HepG2 (cell line): Measurements from ENCODE around the gene SQOR. TPM values are rescaled to one million over a fixed set of nuclear protein-coding genes. Genes with fewer than 3 reads are reported as not detected.

Experiments
- CREB1 ChIP-seq, 2 experiments: fragments of 450-650 bp in 1 of 2; IDR thresholded peaks; 2 replicates each; pipeline ENCODE4 v1.6.1; 2016 to 2017; ENCODE audit warnings: control low read depth in 1 of 2, mild to moderate bottlenecking in 1 of 2, missing compliant biosample characterization in 1 of 2, missing genetic modification characterization in 1 of 2
- EHMT2 ChIP-seq: fragments of 200-600 bp; sonication (generic); IDR thresholded peaks from 2 replicates; pipeline ENCODE4 v1.7.0; 2017; ENCODE audit warnings: antibody characterized with exemption, low read depth, low read length, borderline replicate concordance
- ERF ChIP-seq: IDR thresholded peaks from 2 replicates; pipeline ENCODE4 v1.6.1; 2018; ENCODE audit warnings: missing biosample characterization, missing genetic modification reagents
- FIP1L1 ChIP-seq: fragments of 200-400 bp; formaldehyde crosslinking; IDR thresholded peaks from 2 replicates; pipeline ENCODE4 v1.6.1; 2018; ENCODE audit warnings: low read depth, mild to moderate bottlenecking, low read length, moderate library complexity, borderline replicate concordance; ENCODE audit not compliant: insufficient read depth
- FOXA1 ChIP-seq, 2 experiments: fragments of 450-650 bp in 1 of 2; sonication (generic) in 1 of 2; formaldehyde crosslinking in 1 of 2; IDR thresholded peaks; 2 replicates each; pipeline versions ENCODE4 v1.4.0 to v1.6.1; 2016 to 2020; ENCODE audit warnings: missing genetic modification reagents in 1 of 2
- FOXA3 ChIP-seq: IDR thresholded peaks from 2 replicates; pipeline ENCODE4 v1.6.1; 2016; ENCODE audit warnings: missing genetic modification reagents, missing compliant biosample characterization
- HDAC2 ChIP-seq: sonication (generic); formaldehyde crosslinking; IDR thresholded peaks from 2 replicates; pipeline ENCODE4 v1.4.0; 2020; ENCODE audit warnings: missing genetic modification reagents
- HNRNPK ChIP-seq: fragments of 200-400 bp; formaldehyde crosslinking; IDR thresholded peaks from 2 replicates; pipeline ENCODE4 v1.6.1; 2018; ENCODE audit warnings: low read length, low read depth, moderate library complexity, mild to moderate bottlenecking; ENCODE audit not compliant: poor library complexity, severe bottlenecking
- IRX3 ChIP-seq: sonication (generic); formaldehyde crosslinking; IDR thresholded peaks from 2 replicates; pipeline ENCODE4 v1.8.1; 2023; ENCODE audit warnings: mild to moderate bottlenecking, low read depth, missing genetic modification reagents, borderline replicate concordance
- KDM5A ChIP-seq: fragments of 200-600 bp; sonication (generic); IDR thresholded peaks from 2 replicates; pipeline ENCODE4 v1.7.0; 2018; ENCODE audit warnings: antibody characterized with exemption, mild to moderate bottlenecking, low read length, borderline replicate concordance
- LCORL ChIP-seq, 2 experiments: fragments of 450-650 bp in 1 of 2; sonication (generic) in 1 of 2; formaldehyde crosslinking in 1 of 2; IDR thresholded peaks; 2 replicates each; pipeline versions ENCODE4 v1.5.0 to v1.6.1; 2017 to 2020; ENCODE audit warnings: antibody characterized with exemption in 1 of 2, missing genetic modification reagents in 1 of 2
- PHF21A ChIP-seq: sonication (generic); formaldehyde crosslinking; IDR thresholded peaks from 2 replicates; pipeline ENCODE4 v1.5.0; 2020; ENCODE audit warnings: mild to moderate bottlenecking, missing genetic modification reagents
- PRDM10 ChIP-seq: sonication (generic); formaldehyde crosslinking; IDR thresholded peaks from 2 replicates; pipeline ENCODE4 v1.4.0; 2020; ENCODE audit warnings: low read depth, missing genetic modification reagents
- RXRA ChIP-seq: sonication (generic); formaldehyde crosslinking; IDR thresholded peaks from 2 replicates; pipeline ENCODE4 v1.5.1; 2020; ENCODE audit warnings: missing genetic modification reagents
- SMARCE1 ChIP-seq: fragments of 450-650 bp; IDR thresholded peaks from 2 replicates; pipeline ENCODE4 v1.6.1; 2017; ENCODE audit warnings: borderline replicate concordance
- TBL1XR1 ChIP-seq: fragments of 150-350 bp; IDR thresholded peaks from 2 replicates; pipeline ENCODE4 v1.6.1; 2014; ENCODE audit warnings: borderline replicate concordance, low read length; ENCODE audit not compliant: partially characterized antibody
- ZBTB26 ChIP-seq: IDR thresholded peaks from 2 replicates; pipeline ENCODE4 v1.6.1; 2016; ENCODE audit warnings: missing compliant biosample characterization, missing genetic modification reagents, borderline replicate concordance
- ZFP62 ChIP-seq: sonication (generic); formaldehyde crosslinking; IDR thresholded peaks from 2 replicates; pipeline ENCODE4 v1.4.0; 2020; ENCODE audit warnings: missing genetic modification reagents
- ZNF280D ChIP-seq: sonication (generic); formaldehyde crosslinking; IDR thresholded peaks from 2 replicates; pipeline ENCODE4 v1.5.1; 2020; ENCODE audit warnings: mild to moderate bottlenecking, missing genetic modification reagents
- ZNF709 ChIP-seq: sonication (generic); formaldehyde crosslinking; IDR thresholded peaks from 2 replicates; pipeline ENCODE4 v1.5.0; 2020; ENCODE audit warnings: mild to moderate bottlenecking, missing genetic modification reagents
- ZNF720 ChIP-seq: sonication (generic); formaldehyde crosslinking; IDR thresholded peaks from 2 replicates; pipeline ENCODE4 v1.4.0; 2020; ENCODE audit warnings: missing genetic modification reagents
- ZNF850 ChIP-seq: sonication (generic); formaldehyde crosslinking; conservative IDR thresholded peaks from 2 replicates; pipeline ENCODE4 v1.9.0; 2021; ENCODE audit warnings: mild to moderate bottlenecking, missing genetic modification reagents
- polyA plus RNA-seq, 8 experiments: library from polyadenylated mRNA; depleted of rRNA in 3 of 8; stranded (reverse) in 7 of 8; unstranded in 1 of 8; fragments of >200 nt; fragmentation: Illumina TruSeq in 4 of 8; extraction: Trizol in 4 of 8; gene quantifications; 2 replicates each; pipeline versions ENCODE4 v1.2.1 to v1.2.3, GENCODE V29; 2011 to 2016; ENCODE audit warnings: low read depth in 4 of 8, missing spikeins in 1 of 8, mixed read lengths in 1 of 8; ENCODE audit not compliant: insufficient read depth in 1 of 8
- total RNA-seq, 5 experiments: library from RNA; depleted of rRNA; stranded (reverse); fragments of >200 nt; fragmentation: Illumina TruSeq; extraction: Trizol; gene quantifications; 2 replicates each; pipeline ENCODE4 v1.2.3, GENCODE V29; 2016; ENCODE audit warnings: low read depth in 1 of 5

SQOR gene
- total and polyA plus RNA-seq, 2 of the 13 experiments (the other 11 are each of a cell fraction or from before 2014, with no cell fraction given), result 19.3 to 19.4 TPM

DNA sequence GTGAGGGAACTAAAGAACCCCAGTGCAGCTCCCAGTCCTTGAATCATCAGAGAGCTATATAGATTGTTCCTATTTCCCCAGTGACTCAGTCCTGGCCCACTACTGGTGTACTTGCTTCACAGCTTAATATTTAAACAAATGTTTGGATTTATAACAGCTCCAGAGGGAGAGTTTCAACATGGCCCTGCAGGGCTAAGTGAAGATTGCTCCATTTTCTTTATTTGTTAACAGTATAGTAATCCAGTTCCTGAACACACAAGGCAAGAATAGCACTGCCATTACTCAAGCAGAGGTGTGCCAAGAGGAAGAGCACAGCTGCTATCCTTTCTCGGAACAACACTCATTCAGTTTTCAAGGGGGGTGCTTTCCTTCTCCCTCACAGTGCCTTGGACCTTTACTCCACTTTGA is 6.5 kb downstream of the SQOR start (continued):
- TF ChIP-seq HNRNPK (no peak), CREB1 (IDR thresholded peaks at IDR 0.05) (no peak), CREB1 (CRISPR knock-in tag; IDR thresholded peaks at IDR 0.05) (peak; percentile 70), KDM5A (no peak), EHMT2 (no peak; the same call in 1 of the 2 replicates), TBL1XR1 (peak; percentile 11), PRDM10 (CRISPR knock-in tag) (peak; percentile 56; the same call in 1 of the 2 replicates), ZNF850 (CRISPR knock-in tag) (no peak), FIP1L1 (no peak), ZNF709 (CRISPR knock-in tag) (no peak), ZFP62 (no peak), ZNF720 (no peak), ZBTB26 (CRISPR knock-in tag) (no peak), IRX3 (CRISPR knock-in tag) (no peak), FOXA3 (CRISPR knock-in tag) (peak; percentile 80), SMARCE1 (no peak), PHF21A (CRISPR knock-in tag) (peak; percentile 69), ERF (CRISPR knock-in tag) (peak; percentile 48; the same call in 1 of the 2 replicates), RXRA (CRISPR knock-in tag) (no peak; the same call in 1 of the 2 replicates), FOXA1 (IDR thresholded peaks at IDR 0.05) (no peak), FOXA1 (CRISPR knock-in tag; IDR thresholded peaks at IDR 0.05) (peak; percentile 70), ZNF280D (CRISPR knock-in tag) (no peak), LCORL (IDR thresholded peaks at IDR 0.05) (no peak), LCORL (CRISPR knock-in tag; IDR thresholded peaks at IDR 0.05) (no peak), HDAC2 (CRISPR knock-in tag) (peak; percentile 74)
